ENCODE data around the gene TALDO1.

DNA sequence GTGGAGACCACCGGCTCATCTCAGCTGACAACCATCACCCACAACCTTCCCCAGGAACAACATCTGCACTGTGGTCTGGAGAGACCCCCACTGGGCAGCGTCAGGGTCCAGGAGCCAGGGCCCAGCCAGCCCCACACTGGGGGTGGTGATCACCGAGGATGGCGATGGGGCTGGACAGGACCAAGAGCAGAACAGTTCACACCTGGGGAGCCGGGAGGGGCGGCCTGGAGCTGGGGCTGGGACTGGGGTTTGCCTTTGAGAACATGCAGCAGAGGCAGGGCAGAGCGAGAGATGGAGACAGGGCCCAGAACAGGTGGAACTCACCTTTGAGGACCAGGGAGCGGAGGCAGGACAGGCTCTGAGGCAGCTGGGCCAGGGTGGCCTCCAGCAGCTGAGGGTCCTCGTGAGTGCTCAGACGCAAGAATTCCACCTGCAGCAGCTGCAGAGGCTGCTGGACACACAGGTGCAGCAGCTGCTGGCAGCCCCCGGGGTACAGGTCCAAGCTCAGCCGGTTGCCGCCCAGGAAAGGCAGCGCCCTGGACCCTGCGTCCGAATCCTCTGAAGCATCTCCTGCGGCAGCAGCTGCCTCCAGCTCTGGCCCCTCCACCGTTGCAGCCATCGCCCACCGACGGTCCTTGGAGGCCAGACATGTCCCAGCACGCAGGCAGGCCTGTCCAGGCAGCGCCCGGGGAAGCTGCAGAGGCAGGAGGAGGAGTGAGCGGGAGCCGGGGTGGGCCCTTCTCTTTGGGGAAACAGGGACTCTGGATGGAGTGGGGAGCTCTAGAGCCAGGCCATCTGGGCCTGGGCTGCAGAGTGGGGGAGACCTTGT, 56.7 kb downstream of the TALDO1 start:
- TF ChIP-seq, protein P1, sequence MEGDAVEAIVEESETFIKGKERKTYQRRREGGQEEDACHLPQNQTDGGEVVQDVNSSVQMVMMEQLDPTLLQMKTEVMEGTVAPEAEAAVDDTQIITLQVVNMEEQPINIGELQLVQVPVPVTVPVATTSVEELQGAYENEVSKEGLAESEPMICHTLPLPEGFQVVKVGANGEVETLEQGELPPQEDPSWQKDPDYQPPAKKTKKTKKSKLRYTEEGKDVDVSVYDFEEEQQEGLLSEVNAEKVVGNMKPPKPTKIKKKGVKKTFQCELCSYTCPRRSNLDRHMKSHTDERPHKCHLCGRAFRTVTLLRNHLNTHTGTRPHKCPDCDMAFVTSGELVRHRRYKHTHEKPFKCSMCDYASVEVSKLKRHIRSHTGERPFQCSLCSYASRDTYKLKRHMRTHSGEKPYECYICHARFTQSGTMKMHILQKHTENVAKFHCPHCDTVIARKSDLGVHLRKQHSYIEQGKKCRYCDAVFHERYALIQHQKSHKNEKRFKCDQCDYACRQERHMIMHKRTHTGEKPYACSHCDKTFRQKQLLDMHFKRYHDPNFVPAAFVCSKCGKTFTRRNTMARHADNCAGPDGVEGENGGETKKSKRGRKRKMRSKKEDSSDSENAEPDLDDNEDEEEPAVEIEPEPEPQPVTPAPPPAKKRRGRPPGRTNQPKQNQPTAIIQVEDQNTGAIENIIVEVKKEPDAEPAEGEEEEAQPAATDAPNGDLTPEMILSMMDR (conservative IDR thresholded peaks at IDR 0.05) = no peak
- TF ChIP-seq EZH2 (IDR thresholded peaks at IDR 0.05; ENCODE audit: low read depth) = no peak

Data from PC-9 (cell line).